Lower leg skin (tissue), 3 donors: Measurements from ENCODE around the gene MEX3D.

Source experiments
- POLR2A ChIP-seq, 2 donors: fragments of 450-650 bp; IDR thresholded peaks; one replicate each; pipeline ENCODE4 v1.6.1; 2016 to 2017; ENCODE audit warnings: antibody characterized with exemption in 2 of 2, mild to moderate bottlenecking in 1 of 2, moderate library complexity in 1 of 2
- TF ChIP-seq, protein P1 (sequence below), 3 donors: fragments of 450-650 bp; IDR thresholded peaks; one replicate each; pipeline ENCODE4 v1.5.1; 2016; ENCODE audit warnings: antibody characterized with exemption in 3 of 3, mild to moderate bottlenecking in 3 of 3, moderate library complexity in 2 of 3

GRCh38 chr19:1615156-1615765 is 47.1 kb upstream of the MEX3D start:
- TF ChIP-seq, protein P1, sequence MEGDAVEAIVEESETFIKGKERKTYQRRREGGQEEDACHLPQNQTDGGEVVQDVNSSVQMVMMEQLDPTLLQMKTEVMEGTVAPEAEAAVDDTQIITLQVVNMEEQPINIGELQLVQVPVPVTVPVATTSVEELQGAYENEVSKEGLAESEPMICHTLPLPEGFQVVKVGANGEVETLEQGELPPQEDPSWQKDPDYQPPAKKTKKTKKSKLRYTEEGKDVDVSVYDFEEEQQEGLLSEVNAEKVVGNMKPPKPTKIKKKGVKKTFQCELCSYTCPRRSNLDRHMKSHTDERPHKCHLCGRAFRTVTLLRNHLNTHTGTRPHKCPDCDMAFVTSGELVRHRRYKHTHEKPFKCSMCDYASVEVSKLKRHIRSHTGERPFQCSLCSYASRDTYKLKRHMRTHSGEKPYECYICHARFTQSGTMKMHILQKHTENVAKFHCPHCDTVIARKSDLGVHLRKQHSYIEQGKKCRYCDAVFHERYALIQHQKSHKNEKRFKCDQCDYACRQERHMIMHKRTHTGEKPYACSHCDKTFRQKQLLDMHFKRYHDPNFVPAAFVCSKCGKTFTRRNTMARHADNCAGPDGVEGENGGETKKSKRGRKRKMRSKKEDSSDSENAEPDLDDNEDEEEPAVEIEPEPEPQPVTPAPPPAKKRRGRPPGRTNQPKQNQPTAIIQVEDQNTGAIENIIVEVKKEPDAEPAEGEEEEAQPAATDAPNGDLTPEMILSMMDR (IDR thresholded peaks at IDR 0.05): no peak
- no peak for TF ChIP-seq POLR2A (IDR thresholded peaks at IDR 0.05)
